Esophagus squamous epithelium (tissue), 4 donors: Measurements from ENCODE around the gene PDF.

ENCODE experiments used
- POLR2A ChIP-seq, 4 donors: fragments of 450-650 bp; IDR thresholded peaks; one replicate each; pipeline ENCODE4 v1.6.1; 2017; ENCODE audit warnings: antibody characterized with exemption in 4 of 4, mild to moderate bottlenecking in 4 of 4, moderate library complexity in 3 of 4
- TF ChIP-seq, protein P1 (sequence below), 6 experiments: fragments of 450-650 bp in 4 of 6; fragments of 200-600 bp in 2 of 6; sonication (generic) in 2 of 6; IDR thresholded peaks; one replicate each; pipeline ENCODE4 v1.5.1; 2016 to 2019; ENCODE audit warnings: antibody characterized with exemption in 6 of 6, mild to moderate bottlenecking in 4 of 6, moderate library complexity in 4 of 6

DNA sequence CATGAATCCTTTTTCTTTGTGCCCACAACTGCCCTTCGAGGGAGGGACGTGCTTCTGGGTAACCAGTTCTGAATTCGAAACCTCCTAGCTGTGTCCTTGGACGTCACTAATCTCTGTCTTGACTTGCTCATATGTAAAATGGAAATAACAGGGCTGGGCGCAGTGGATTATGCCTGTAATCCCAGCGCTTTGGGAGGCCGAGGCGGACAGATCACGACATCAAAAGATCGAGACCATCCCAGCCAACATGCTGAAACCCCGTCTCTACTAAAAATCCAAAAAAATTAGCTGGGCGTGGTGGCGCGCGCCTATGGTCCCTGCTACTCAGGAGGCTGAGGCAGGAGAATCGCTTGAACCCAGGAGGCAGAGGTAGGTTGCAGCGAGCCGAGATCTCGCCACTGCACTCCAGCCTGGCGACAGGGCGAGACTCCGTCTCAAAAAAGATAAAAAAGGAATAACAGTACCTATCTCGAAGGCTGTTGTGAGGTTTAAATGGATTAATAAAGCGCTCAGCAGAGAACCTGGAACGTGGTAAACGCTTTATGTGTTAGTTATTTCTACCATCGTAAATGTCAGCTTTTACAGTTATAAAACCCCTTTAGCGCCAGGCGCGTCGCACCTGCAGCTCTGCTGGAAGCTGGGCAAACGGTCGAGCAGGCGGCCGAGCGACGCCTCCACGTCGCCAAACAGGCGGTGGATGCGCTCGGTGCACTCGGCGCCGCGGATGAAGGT, 8.3 kb upstream of the PDF start:
- TF ChIP-seq, protein P1, sequence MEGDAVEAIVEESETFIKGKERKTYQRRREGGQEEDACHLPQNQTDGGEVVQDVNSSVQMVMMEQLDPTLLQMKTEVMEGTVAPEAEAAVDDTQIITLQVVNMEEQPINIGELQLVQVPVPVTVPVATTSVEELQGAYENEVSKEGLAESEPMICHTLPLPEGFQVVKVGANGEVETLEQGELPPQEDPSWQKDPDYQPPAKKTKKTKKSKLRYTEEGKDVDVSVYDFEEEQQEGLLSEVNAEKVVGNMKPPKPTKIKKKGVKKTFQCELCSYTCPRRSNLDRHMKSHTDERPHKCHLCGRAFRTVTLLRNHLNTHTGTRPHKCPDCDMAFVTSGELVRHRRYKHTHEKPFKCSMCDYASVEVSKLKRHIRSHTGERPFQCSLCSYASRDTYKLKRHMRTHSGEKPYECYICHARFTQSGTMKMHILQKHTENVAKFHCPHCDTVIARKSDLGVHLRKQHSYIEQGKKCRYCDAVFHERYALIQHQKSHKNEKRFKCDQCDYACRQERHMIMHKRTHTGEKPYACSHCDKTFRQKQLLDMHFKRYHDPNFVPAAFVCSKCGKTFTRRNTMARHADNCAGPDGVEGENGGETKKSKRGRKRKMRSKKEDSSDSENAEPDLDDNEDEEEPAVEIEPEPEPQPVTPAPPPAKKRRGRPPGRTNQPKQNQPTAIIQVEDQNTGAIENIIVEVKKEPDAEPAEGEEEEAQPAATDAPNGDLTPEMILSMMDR (IDR thresholded peaks at IDR 0.05): no peak
- TF ChIP-seq POLR2A (IDR thresholded peaks at IDR 0.05): no peak
